Testis (tissue), 3 donors: ENCODE measurements around the gene SEC14L3. TPM values are rescaled to one million over a fixed set of nuclear protein-coding genes. Genes with fewer than 3 reads are reported as not detected.

Experiments used
- DNase-seq: peaks from one replicate; pipeline ENCODE4 v3.0.0-alpha.2; 2019
- H3K27ac ChIP-seq, 2 donors: fragments of 200-600 bp; sonication (generic); one replicate each; pipeline ENCODE4 v1.5.1; 2019
- H3K27me3 ChIP-seq: fragments of 200-600 bp; sonication (generic); one replicate; pipeline ENCODE4 v1.5.1; 2019
- H3K36me3 ChIP-seq: fragments of 200-600 bp; sonication (generic); one replicate; pipeline ENCODE4 v1.5.1; 2017; ENCODE audit warnings: low read depth; ENCODE audit errors: missing control alignments
- H3K4me1 ChIP-seq: fragments of 200-600 bp; sonication (generic); one replicate; pipeline ENCODE4 v1.5.1; 2019
- H3K4me3 ChIP-seq, 2 donors: fragments of 200-600 bp; sonication (generic); one replicate each; pipeline ENCODE4 v1.5.1; 2017 to 2019
- H3K9me3 ChIP-seq: fragments of 200-600 bp; sonication (generic); one replicate; pipeline ENCODE4 v1.5.1; 2017
- POLR2A ChIP-seq: fragments of 450-650 bp; IDR thresholded peaks from one replicate; pipeline ENCODE4 v1.6.1; 2017; ENCODE audit warnings: antibody characterized with exemption, mild to moderate bottlenecking, moderate library complexity
- WGBS, 2 donors: methylation state at CpG; one replicate each; pipeline ENCODE4 v1.1.5; 2018; 5-methylcytosine and 5-hydroxymethylcytosine counted together
- intact Hi-C: fragments of 100-400 bp; cut with DNase I; formaldehyde crosslinking; loops from one replicate; pipeline ENCODE4 v1.15.1; 2023; ENCODE audit warnings: low total_unique reads
- polyA plus RNA-seq: library from polyadenylated mRNA; stranded (reverse); fragments of 350-450 nt; fragmentation: Illumina TruSeq; extraction: RNeasy Lipid Tissue Mini Kit (QIAGEN cat#74804); gene quantifications from one replicate; pipeline ENCODE4 v1.2.3, GENCODE V29; 2014; ENCODE audit warnings: low read depth, low replicate concordance; ENCODE audit not compliant: insufficient read depth
- total RNA-seq, 2 donors: library from RNA; depleted of rRNA; stranded (reverse); fragments of >200 nt; gene quantifications; one replicate each; pipeline ENCODE4 v1.2.3, GENCODE V29; 2016
- TF ChIP-seq, protein P1 (sequence below), 3 experiments: fragments of 450-650 bp in 2 of 3; fragments of 200-600 bp in 1 of 3; sonication (generic) in 1 of 3; IDR thresholded peaks; one replicate each; pipeline ENCODE4 v1.5.1; 2016 to 2019; ENCODE audit warnings: antibody characterized with exemption in 3 of 3, mild to moderate bottlenecking in 2 of 3, moderate library complexity in 1 of 3

Gene SEC14L3
- total and polyA plus RNA-seq, 3 donors from 2014 or later, result 0.24 to 0.28 (median 0.25) TPM

DNA sequence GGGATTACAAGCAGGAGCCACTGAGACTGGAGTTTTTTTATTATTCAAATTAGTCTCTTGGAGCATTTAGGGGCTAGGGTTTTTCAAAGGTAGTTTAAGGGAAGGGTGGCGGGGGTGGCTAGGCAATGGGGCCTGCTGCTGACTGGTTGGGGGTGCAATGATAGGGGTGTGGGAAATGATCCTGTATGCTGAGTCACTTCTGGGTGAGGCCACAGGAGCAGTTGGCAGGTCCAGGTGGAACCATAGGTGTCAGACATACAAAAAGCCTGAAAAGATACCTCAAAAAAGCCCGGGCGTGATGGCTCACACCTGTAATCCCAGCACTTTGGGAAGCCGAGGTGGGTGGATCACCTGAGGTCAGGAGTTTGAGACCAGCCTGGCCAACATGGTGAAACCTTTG, 32.6 kb downstream of the SEC14L3 start:
- Histone ChIP-seq H3K4me1 (no peaks in the 10 kb centered on the region), H3K27ac (no peak overlapping the region), H3K36me3 (no peaks in the 10 kb centered on the region), H3K9me3 (no peaks in the 10 kb centered on the region), H3K4me3 (no peak overlapping the region), H3K27me3 (no peaks in the 10 kb centered on the region)
- TF ChIP-seq, protein P1, sequence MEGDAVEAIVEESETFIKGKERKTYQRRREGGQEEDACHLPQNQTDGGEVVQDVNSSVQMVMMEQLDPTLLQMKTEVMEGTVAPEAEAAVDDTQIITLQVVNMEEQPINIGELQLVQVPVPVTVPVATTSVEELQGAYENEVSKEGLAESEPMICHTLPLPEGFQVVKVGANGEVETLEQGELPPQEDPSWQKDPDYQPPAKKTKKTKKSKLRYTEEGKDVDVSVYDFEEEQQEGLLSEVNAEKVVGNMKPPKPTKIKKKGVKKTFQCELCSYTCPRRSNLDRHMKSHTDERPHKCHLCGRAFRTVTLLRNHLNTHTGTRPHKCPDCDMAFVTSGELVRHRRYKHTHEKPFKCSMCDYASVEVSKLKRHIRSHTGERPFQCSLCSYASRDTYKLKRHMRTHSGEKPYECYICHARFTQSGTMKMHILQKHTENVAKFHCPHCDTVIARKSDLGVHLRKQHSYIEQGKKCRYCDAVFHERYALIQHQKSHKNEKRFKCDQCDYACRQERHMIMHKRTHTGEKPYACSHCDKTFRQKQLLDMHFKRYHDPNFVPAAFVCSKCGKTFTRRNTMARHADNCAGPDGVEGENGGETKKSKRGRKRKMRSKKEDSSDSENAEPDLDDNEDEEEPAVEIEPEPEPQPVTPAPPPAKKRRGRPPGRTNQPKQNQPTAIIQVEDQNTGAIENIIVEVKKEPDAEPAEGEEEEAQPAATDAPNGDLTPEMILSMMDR (IDR thresholded peaks at IDR 0.05), result no peak
- no peak for TF ChIP-seq POLR2A
- intact Hi-C loops, result no loop called here
- WGBS, 2 donors, result 93 to 94% methylated on average over 4 of the region's 4 CpGs
- no peak for DNase-seq

DNA sequence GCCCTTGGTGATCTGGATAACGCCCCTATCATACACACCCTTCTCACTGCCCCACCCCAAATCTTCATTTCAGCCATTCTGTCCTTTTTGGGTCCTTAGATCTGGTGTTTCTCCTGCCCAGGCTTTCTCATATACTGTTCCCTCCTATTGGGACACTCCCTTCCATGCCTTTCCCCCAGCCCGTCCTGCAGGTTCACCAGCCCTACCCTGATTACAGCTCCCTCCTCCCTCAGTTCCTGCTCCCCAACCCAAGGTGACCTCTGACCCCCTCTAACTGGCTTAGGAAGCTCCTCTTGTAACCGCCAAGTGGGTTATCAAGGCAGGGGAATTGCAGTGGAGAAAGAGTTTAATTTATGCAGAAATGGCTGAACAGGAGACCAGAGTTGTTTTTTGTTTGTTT, 33.3 kb downstream of the SEC14L3 start:
- no peak overlapping the region for H3K27ac ChIP-seq
- intact Hi-C loops, result no loop called here
- no peaks in the 10 kb centered on the region for H3K4me1 ChIP-seq
- H3K36me3 ChIP-seq, result no peaks in the 10 kb centered on the region
- no peak for DNase-seq
- no peaks in the 10 kb centered on the region for H3K27me3 ChIP-seq
- no peaks in the 10 kb centered on the region for H3K9me3 ChIP-seq
- H3K4me3 ChIP-seq, result no peak overlapping the region
- TF ChIP-seq, protein P1 (IDR thresholded peaks at IDR 0.05), result no peak
- TF ChIP-seq POLR2A, result no peak
- WGBS, 2 donors, result 88 to 90% methylated on average over 3 of the region's 3 CpGs

DNA sequence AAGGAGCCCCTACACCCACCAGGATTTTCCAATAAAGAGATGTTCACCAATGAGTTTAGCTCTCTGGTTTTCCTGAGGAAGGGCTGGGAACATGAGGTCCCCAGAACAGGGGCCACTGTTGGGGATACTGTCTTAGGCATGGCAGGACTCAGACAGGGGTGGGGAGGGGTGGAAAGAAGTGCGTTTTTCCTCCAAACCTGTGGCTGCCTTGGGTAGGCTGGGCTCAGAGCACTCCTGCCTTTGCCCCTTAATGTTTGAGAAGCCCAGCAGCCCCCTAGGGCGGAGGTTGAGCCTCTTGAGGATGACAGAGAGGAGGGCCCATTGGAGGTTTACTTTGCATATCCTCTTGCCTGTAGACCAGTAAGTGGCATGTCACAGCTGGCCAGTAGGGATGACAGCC, 35.6 kb downstream of the SEC14L3 start:
- intact Hi-C loops, result no loop called here
- H3K27me3 ChIP-seq, result no peaks in the 10 kb centered on the region
- no peaks in the 10 kb centered on the region for H3K36me3 ChIP-seq
- H3K4me3 ChIP-seq, result no peak overlapping the region
- TF ChIP-seq, protein P1 (IDR thresholded peaks at IDR 0.05), result no peak
- no peak for TF ChIP-seq POLR2A
- no peaks in the 10 kb centered on the region for H3K9me3 ChIP-seq
- 97 to 100% methylated on average over 2 of the region's 2 CpGs for WGBS, 2 donors
- no peak overlapping the region for H3K27ac ChIP-seq
- no peak for DNase-seq
- no peaks in the 10 kb centered on the region for H3K4me1 ChIP-seq

DNA sequence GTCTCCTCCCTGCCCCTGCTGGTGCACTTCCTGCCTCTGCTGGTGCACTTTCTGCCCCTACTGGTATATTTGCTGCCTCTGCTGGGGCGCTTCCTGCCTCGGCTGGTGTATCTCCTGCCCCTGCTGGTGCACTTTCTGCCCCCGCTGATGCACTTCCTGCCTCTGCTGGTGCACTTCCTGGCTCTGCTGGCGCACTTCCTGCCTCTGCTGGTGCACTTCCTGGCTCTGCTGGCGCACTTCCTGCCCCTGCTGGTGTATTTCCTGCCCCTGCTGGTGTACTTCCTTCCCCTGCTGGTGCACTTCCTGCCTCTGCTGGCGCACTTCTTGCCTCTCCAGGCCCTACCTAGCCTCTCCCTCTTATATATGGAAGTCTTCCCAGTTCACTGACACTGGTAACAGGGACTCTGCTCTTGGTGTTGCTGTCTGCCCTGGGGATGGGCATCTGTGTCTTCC, 36.1 kb downstream of the SEC14L3 start:
- Histone ChIP-seq H3K4me3 (no peak overlapping the region), H3K36me3 (no peaks in the 10 kb centered on the region), H3K4me1 (no peaks in the 10 kb centered on the region), H3K27ac (no peak overlapping the region), H3K9me3 (no peaks in the 10 kb centered on the region), H3K27me3 (no peaks in the 10 kb centered on the region)
- no peak for DNase-seq
- 89 to 95% methylated on average over 6 of the region's 6 CpGs for WGBS, 2 donors
- intact Hi-C loops, result no loop called here
- TF ChIP-seq, protein P1 (IDR thresholded peaks at IDR 0.05), result no peak
- TF ChIP-seq POLR2A, result no peak

DNA sequence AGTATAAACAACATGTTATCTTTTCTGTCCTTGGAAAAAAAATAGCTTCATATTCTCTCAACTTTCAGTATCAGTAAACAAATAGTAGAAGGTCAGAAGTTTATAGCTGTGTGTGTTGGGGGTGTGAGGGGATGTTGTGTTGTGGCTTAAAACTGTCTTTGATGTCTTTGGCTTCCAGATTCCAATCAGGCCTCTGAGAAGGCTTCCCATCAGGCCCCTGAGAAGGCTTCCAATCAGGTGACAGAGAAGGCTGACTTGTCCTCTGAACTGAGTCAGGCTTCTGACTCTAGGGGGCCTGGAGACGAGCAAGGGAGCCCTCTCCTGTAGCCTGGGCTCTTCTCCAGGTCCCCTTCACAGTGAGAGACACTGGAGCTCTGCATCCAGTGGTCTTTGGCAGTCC, 37.0 kb downstream of the SEC14L3 start:
- H3K4me1 ChIP-seq, result no peaks in the 10 kb centered on the region
- H3K9me3 ChIP-seq, result no peaks in the 10 kb centered on the region
- H3K36me3 ChIP-seq, result no peaks in the 10 kb centered on the region
- TF ChIP-seq, protein P1 (IDR thresholded peaks at IDR 0.05), result no peak
- no peak for TF ChIP-seq POLR2A
- no peak overlapping the region for H3K27ac ChIP-seq
- no peak for DNase-seq
- H3K27me3 ChIP-seq, result no peaks in the 10 kb centered on the region
- no peak overlapping the region for H3K4me3 ChIP-seq
- intact Hi-C loops, result no loop called here
- 36 to 82% methylated on average over 1 of the region's 1 CpG for WGBS, 2 donors
